ENCODE measurements around the gene HBQ1. TPM values are rescaled to one million over a fixed set of nuclear protein-coding genes. Genes with fewer than 3 reads are reported as not detected.
A peak's percentile ranks its signal among the peaks of the same experiment; 100 is the strongest.

HBQ1 gene
- total RNA-seq, 1 experiment from 2014 or later, result 3.5 TPM

DNA sequence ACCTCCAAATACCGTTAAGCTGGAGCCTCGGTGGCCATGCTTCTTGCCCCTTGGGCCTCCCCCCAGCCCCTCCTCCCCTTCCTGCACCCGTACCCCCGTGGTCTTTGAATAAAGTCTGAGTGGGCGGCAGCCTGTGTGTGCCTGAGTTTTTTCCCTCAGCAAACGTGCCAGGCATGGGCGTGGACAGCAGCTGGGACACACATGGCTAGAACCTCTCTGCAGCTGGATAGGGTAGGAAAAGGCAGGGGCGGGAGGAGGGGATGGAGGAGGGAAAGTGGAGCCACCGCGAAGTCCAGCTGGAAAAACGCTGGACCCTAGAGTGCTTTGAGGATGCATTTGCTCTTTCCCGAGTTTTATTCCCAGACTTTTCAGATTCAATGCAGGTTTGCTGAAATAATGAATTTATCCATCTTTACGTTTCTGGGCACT is 2.9 kb upstream of the HBQ1 start:
- DNase-seq, result no peak
- peaks cover 48% of the 10 kb centered on the region for H3K27me3 ChIP-seq (ENCODE audit: insufficient read depth, low read length)

More for the DNA sequence above, 2.9 kb upstream of the HBQ1 start:
- no peak for TF ChIP-seq CTCF (conservative IDR thresholded peaks at IDR 0.05)
- Histone ChIP-seq H3K4ac (ENCODE audit: low read depth, low read length) (no peak overlapping the region), H2AFZ (ENCODE audit: low read length) (no peak overlapping the region), H3T11ph (ENCODE audit: low read length) (no peak overlapping the region), H3K79me2 (ENCODE audit: insufficient read depth, low read length) (no peaks in the 10 kb centered on the region), H2BK15ac (ENCODE audit: low read depth, low read length) (no peak overlapping the region), H3K4me1 (ENCODE audit: insufficient read depth, low read length) (no peaks in the 10 kb centered on the region; the same call in 1 of the 2 replicates), H4K20me1 (ENCODE audit: control insufficient read depth, insufficient read depth, insufficient read length) (no peaks in the 10 kb centered on the region), H3K18ac (ENCODE audit: insufficient read length, low read depth, low read length) (no peak overlapping the region), H3K14ac (ENCODE audit: insufficient read depth, low read length) (no peak overlapping the region), H4K5ac (ENCODE audit: insufficient read length, low read depth, low read length) (no peak overlapping the region), H3K79me1 (ENCODE audit: insufficient read depth, low read depth, low read length, poor library complexity, severe bottlenecking) (no peaks in the 10 kb centered on the region), H2BK120ac (ENCODE audit: low read depth, low read length, poor library complexity, severe bottlenecking) (no peak overlapping the region), H3K23me2 (ENCODE audit: insufficient read length, low read depth, low read length, poor library complexity, severe bottlenecking) (peaks cover 5% of the 10 kb centered on the region), H2BK12ac (ENCODE audit: insufficient read length, low read depth, low read length) (no peak overlapping the region), H3K9ac (ENCODE audit: extremely low read depth, insufficient read length, low read length) (no peak overlapping the region), H4K8ac (replicated peaks; ENCODE audit: insufficient read length, low read depth, low read length) (no peak overlapping the region), H3K9me3 (ENCODE audit: control insufficient read depth, low read depth, low read length) (no peaks in the 10 kb centered on the region), H3K56ac (ENCODE audit: insufficient read length, low read depth, low read length) (no peak overlapping the region), H3K4me2 (ENCODE audit: insufficient read depth, insufficient read length, low read length) (peak overlapping the region; percentile 13), H4K91ac (ENCODE audit: insufficient read length, low read depth, low read length) (no peak overlapping the region), H2BK5ac (ENCODE audit: insufficient read length, low read length) (no peak overlapping the region), H3K23ac (ENCODE audit: insufficient read length, low read depth, low read length) (no peak overlapping the region), H2BK20ac (ENCODE audit: low read depth, low read length, poor library complexity, severe bottlenecking) (no peak overlapping the region), H3K27ac (ENCODE audit: insufficient read length, low read depth, low read length) (no peak overlapping the region), H2AK5ac (ENCODE audit: insufficient read length, low read length) (no peak overlapping the region)
- H3K27ac Mint-ChIP-seq, result no peak overlapping the region
- peaks cover 0 to 3% (median 0%) of the 10 kb centered on the region in 3 experiments; a peak in 2 of 7 replicates for H3K36me3 Mint-ChIP-seq (ENCODE audit: insufficient read depth in 1 of 3, low read depth in 3 of 3)
- peak overlapping the region in 1 of 2 experiments; percentile 63; a peak in 4 of 5 replicates for H3K4me3 Mint-ChIP-seq
- H3K4me1 Mint-ChIP-seq, result peaks cover 15 to 17% of the 10 kb centered on the region in 2 experiments
- peaks cover 67% of the 10 kb centered on the region for H3K27me3 Mint-ChIP-seq (ENCODE audit: low read depth)
- no CpG with 5 or more reads among the region's 13 CpGs for WGBS (ENCODE audit: extremely low coverage, insufficient read length, low lambda C conversion rate)
- H3K9me3 Mint-ChIP-seq, result peaks cover 4 to 7% of the 10 kb centered on the region in 2 experiments; a peak in 2 of 5 replicates
